ENCODE data around the gene CKMT2.

DNA sequence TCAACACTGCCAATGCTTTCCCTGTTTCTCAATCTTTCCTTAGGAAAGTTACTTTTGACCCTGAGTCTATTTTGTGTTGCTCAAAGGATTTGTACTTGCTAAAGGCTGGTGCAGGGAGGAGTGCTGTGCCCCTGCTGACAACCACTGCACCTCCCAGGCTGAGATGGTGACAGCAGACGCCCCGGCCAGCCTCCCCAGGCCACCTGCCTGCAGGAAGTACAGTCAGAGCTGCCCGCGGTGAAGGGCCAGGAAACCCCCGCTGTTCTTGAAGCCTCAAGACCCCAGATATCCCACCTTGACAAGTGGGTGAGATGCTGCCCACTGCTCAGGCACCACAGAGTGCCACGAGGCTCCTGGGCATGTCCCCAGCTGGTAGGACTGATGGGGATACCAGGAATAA is 44.2 kb upstream of the CKMT2 start:
- TF ChIP-seq POLR2A (IDR thresholded peaks at IDR 0.05) (no peak), CTCF (IDR thresholded peaks at IDR 0.05) (no peak), POLR2AphosphoS5 (IDR thresholded peaks at IDR 0.05) (no peak)

All from breast epithelium (tissue), 3 donors.